Measurements from ENCODE around the gene BTBD9.

The BTBD9 gene

GRCh38 chr6:38639498-38640215 lies at the start of gene BTBD9:
Gene BTBD9 (minus strand): TSS chr6:38639929.
- peak; percentile 75 for DNase-seq (ENCODE audit: low read depth)

GRCh38 chr6:38688579-38689087 lies 48.9 kb upstream of the BTBD9 start:
- no peak for DNase-seq (ENCODE audit: low read depth)

- no peak for DNase-seq (ENCODE audit: low read depth)
Observed at GRCh38 chr6:38687549-38687948, 47.8 kb upstream of the BTBD9 start.

- no peak for DNase-seq (ENCODE audit: low read depth)
Observed at GRCh38 chr6:38687043-38687353, 47.3 kb upstream of the BTBD9 start.

- no peak for DNase-seq (ENCODE audit: low read depth)
Observed at GRCh38 chr6:38686270-38687042, 46.7 kb upstream of the BTBD9 start.

GRCh38 chr6:38684904-38685303 lies 45.2 kb upstream of the BTBD9 start:
- DNase-seq (ENCODE audit: low read depth): no peak

GRCh38 chr6:38684237-38684636 lies 44.5 kb upstream of the BTBD9 start:
- DNase-seq (ENCODE audit: low read depth): no peak

GRCh38 chr6:38681850-38682249 lies 42.1 kb upstream of the BTBD9 start:
- DNase-seq (ENCODE audit: low read depth): no peak

GRCh38 chr6:38679668-38680067 lies 39.9 kb upstream of the BTBD9 start:
- no peak for DNase-seq (ENCODE audit: low read depth)

GRCh38 chr6:38678178-38678760 lies 38.5 kb upstream of the BTBD9 start:
- no peak for DNase-seq (ENCODE audit: low read depth)

GRCh38 chr6:38676974-38677544 lies 37.3 kb upstream of the BTBD9 start:
- DNase-seq (ENCODE audit: low read depth): no peak

GRCh38 chr6:38676236-38676973 lies 36.7 kb upstream of the BTBD9 start:
- DNase-seq (ENCODE audit: low read depth): no peak

GRCh38 chr6:38673397-38674165 lies 33.9 kb upstream of the BTBD9 start:
- peak; percentile 21 for DNase-seq (ENCODE audit: low read depth)

- peak; percentile 9 for DNase-seq (ENCODE audit: low read depth)
Observed at GRCh38 chr6:38671885-38672467, 32.2 kb upstream of the BTBD9 start.

GRCh38 chr6:38658418-38659167 lies 18.9 kb upstream of the BTBD9 start:
- DNase-seq (ENCODE audit: low read depth): no peak

- no peak for DNase-seq (ENCODE audit: low read depth)
Observed at GRCh38 chr6:38656896-38657295, 17.2 kb upstream of the BTBD9 start.

- no peak for DNase-seq (ENCODE audit: low read depth)
Observed at GRCh38 chr6:38654263-38654662, 14.5 kb upstream of the BTBD9 start.

GRCh38 chr6:38651121-38651784 lies 11.5 kb upstream of the BTBD9 start:
- DNase-seq (ENCODE audit: low read depth): no peak

- DNase-seq (ENCODE audit: low read depth): no peak
Observed at GRCh38 chr6:38650207-38650752, 10.6 kb upstream of the BTBD9 start.
